GM12878 (cell line): Measurements from ENCODE around the gene LYPD5. TPM values are rescaled to one million over a fixed set of nuclear protein-coding genes. Genes with fewer than 3 reads are reported as not detected.

Experiments
- ATF3 ChIP-seq: IDR thresholded peaks from 2 replicates; pipeline ENCODE4 v1.6.1; 2011; ENCODE audit warnings: low read depth, mild to moderate bottlenecking, low read length, moderate library complexity, borderline replicate concordance; ENCODE audit errors: extremely low read depth
- BCLAF1 ChIP-seq: fragments of 450-650 bp; IDR thresholded peaks from 2 replicates; pipeline ENCODE4 v1.6.1; 2017; ENCODE audit warnings: antibody characterized with exemption, mild to moderate bottlenecking, moderate library complexity
- BMI1 ChIP-seq: fragments of 450-650 bp; IDR thresholded peaks from 2 replicates; pipeline ENCODE4 v1.6.1; 2016; ENCODE audit warnings: mild to moderate bottlenecking, moderate library complexity, borderline replicate concordance
- CBX5 ChIP-seq: sonication (generic); IDR thresholded peaks from 2 replicates; pipeline ENCODE4 v1.6.1; 2016; ENCODE audit warnings: low read depth, moderate library complexity, mild to moderate bottlenecking, inconsistent platforms
- CHD4 ChIP-seq: fragments of 200-600 bp; sonication (generic); IDR thresholded peaks from 2 replicates; pipeline ENCODE4 v1.6.1; 2016; ENCODE audit warnings: mild to moderate bottlenecking
- HDGF ChIP-seq: fragments of 450-650 bp; IDR thresholded peaks from 2 replicates; pipeline ENCODE4 v1.6.1; 2016; ENCODE audit warnings: antibody characterized with exemption
- IRF4 ChIP-seq: IDR thresholded peaks from 2 replicates; pipeline ENCODE4 v1.6.1; 2011; ENCODE audit warnings: low read depth, low read length
- KAT2A ChIP-seq: conservative IDR thresholded peaks from 2 replicates; pipeline ENCODE4 v1.6.1; 2011; ENCODE audit warnings: low read depth, low read length; ENCODE audit not compliant: control insufficient read depth
- KDM1A ChIP-seq: fragments of 200-600 bp; sonication (generic); IDR thresholded peaks from 2 replicates; pipeline ENCODE4 v1.6.1; 2016; ENCODE audit warnings: borderline replicate concordance
- MTA3 ChIP-seq: IDR thresholded peaks from 2 replicates; pipeline ENCODE4 v1.6.1; 2012; ENCODE audit warnings: low read length, inconsistent platforms, borderline replicate concordance
- NFYB ChIP-seq: IDR thresholded peaks from 2 replicates; pipeline ENCODE4 v1.6.1; 2011; ENCODE audit warnings: low read depth, mild to moderate bottlenecking, low read length, improper control_type of control experiment, moderate library complexity; ENCODE audit not compliant: insufficient read depth
- NR2C1 ChIP-seq: fragments of 450-650 bp; IDR thresholded peaks from 2 replicates; pipeline ENCODE4 v1.6.1; 2017; ENCODE audit warnings: antibody characterized with exemption, mild to moderate bottlenecking, moderate library complexity
- NR2F1 ChIP-seq: fragments of 450-650 bp; conservative IDR thresholded peaks from 2 replicates; pipeline ENCODE4 v1.6.1; 2017; ENCODE audit warnings: mild to moderate bottlenecking
- PML ChIP-seq: IDR thresholded peaks from 2 replicates; pipeline ENCODE4 v1.6.1; 2012; ENCODE audit warnings: low read length, inconsistent platforms
- POU2F2 ChIP-seq: IDR thresholded peaks from 3 replicates; pipeline ENCODE4 v1.6.1; 2011; ENCODE audit warnings: low read depth, mild to moderate bottlenecking, low read length, borderline replicate concordance
- RAD51 ChIP-seq: fragments of 450-650 bp; IDR thresholded peaks from 2 replicates; pipeline ENCODE4 v1.6.1; 2016; ENCODE audit warnings: moderate library complexity, mild to moderate bottlenecking, inconsistent platforms
- SMAD1 ChIP-seq: fragments of 450-650 bp; IDR thresholded peaks from 2 replicates; pipeline ENCODE4 v1.6.1; 2018; ENCODE audit warnings: mild to moderate bottlenecking, low read depth; ENCODE audit not compliant: partially characterized antibody
- SMC3 ChIP-seq: IDR thresholded peaks from 2 replicates; pipeline ENCODE4 v1.6.1; 2011; ENCODE audit warnings: low read length, improper control_type of control experiment, borderline replicate concordance
- TAF1 ChIP-seq: IDR thresholded peaks from 2 replicates; pipeline ENCODE4 v1.6.1; 2011; ENCODE audit warnings: mild to moderate bottlenecking, low read depth, low read length, borderline replicate concordance
- TBL1XR1 ChIP-seq: IDR thresholded peaks from 2 replicates; pipeline ENCODE4 v1.6.1; 2012; ENCODE audit warnings: low read depth, low read length, improper control_type of control experiment
- TCF12 ChIP-seq: IDR thresholded peaks from 2 replicates; pipeline ENCODE4 v1.6.1; 2011; ENCODE audit warnings: low read depth, mild to moderate bottlenecking, low read length
- ZBTB4 ChIP-seq: fragments of 450-650 bp; formaldehyde crosslinking; IDR thresholded peaks from 2 replicates; pipeline ENCODE4 v1.4.0; 2022; ENCODE audit warnings: mild to moderate bottlenecking, moderate library complexity
- ZSCAN29 ChIP-seq: fragments of 450-650 bp; IDR thresholded peaks from 2 replicates; pipeline ENCODE4 v1.6.1; 2017; ENCODE audit warnings: mild to moderate bottlenecking, moderate library complexity
- polyA plus RNA-seq, 11 experiments: library from polyadenylated mRNA; depleted of rRNA in 4 of 11; unstranded in 6 of 11; stranded (reverse) in 5 of 11; fragments of >200 nt; fragmentation: Nextera tagmentation in 4 of 11; fragmentation: Illumina TruSeq in 1 of 11; extraction: Ambion mirVana in 4 of 11; extraction: Trizol in 1 of 11; gene quantifications; 1 replicate in 1 of 11; 2 replicates in 10 of 11; pipeline versions ENCODE4 v1.2.1 to v1.2.3, GENCODE V29; 2011 to 2016; ENCODE audit warnings: inconsistent platforms in 2 of 11, missing spikeins in 2 of 11, low read depth in 1 of 11
- total RNA-seq, 4 experiments: library from RNA; depleted of rRNA in 3 of 4; stranded (reverse); fragments of >200 nt in 3 of 4; fragmentation: Illumina TruSeq in 1 of 4; extraction: Trizol in 1 of 4; gene quantifications; 2 replicates each; pipeline versions ENCODE4 v1.2.1 to v1.2.3, GENCODE V29; 2013 to 2021
- TF ChIP-seq, protein P1 (sequence below): IDR thresholded peaks from 2 replicates; pipeline ENCODE4 v1.6.1; 2011; ENCODE audit warnings: borderline replicate concordance, low read depth, mild to moderate bottlenecking, moderate library complexity, low read length; ENCODE audit not compliant: insufficient read depth, poor library complexity, severe bottlenecking

LYPD5 gene
- total and polyA plus RNA-seq, 10 of the 15 experiments (the other 5 are each of a cell fraction or from before 2014, with no cell fraction given), result 0.04 to 2.2 (median 0.69) TPM; not detected in 1

DNA sequence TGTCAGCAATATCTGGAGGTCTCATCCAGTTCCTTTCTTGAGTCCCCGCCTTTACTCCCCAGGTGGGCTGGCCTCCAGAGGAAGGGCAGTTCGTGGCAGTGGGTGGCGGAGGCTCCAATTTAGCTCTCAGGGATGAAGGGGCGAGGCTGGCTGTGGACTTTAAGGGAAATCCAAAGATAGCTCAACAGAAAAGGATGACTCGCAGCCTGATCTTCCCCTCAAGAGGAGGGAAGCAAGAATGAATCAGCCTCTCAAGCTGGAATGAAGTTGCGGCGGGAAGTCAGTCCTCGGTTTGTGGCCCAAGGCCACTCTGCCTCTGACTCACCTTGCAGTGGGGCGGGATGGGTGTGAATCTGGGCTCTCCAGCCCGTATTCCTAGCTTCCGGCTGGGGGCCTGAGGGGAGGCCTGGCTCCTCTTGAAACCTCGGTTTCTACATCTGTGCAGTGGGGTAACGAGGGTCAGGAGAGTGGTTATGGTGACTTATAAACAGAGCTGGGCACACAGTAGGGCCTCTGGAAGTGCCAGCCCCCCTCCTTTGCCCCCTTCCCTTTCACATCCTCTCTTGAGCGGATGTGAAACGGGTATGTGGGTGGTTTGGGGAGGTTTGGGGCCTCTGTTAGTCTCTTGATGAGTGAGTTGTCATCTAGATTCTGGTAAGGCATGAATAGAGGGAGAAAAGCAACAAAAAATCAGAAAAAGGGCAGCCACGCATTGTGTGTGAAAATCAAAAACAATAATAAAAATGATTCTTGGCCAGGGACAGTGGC, 37.0 kb downstream of the LYPD5 start (continued):
- TF ChIP-seq BCLAF1, result no peak
- peak; percentile 89 for TF ChIP-seq POU2F2
- peak; percentile 83; the same call in 1 of the 2 replicates for TF ChIP-seq ZSCAN29
- peak; percentile 98 for TF ChIP-seq NR2F1
- TF ChIP-seq, protein P1, sequence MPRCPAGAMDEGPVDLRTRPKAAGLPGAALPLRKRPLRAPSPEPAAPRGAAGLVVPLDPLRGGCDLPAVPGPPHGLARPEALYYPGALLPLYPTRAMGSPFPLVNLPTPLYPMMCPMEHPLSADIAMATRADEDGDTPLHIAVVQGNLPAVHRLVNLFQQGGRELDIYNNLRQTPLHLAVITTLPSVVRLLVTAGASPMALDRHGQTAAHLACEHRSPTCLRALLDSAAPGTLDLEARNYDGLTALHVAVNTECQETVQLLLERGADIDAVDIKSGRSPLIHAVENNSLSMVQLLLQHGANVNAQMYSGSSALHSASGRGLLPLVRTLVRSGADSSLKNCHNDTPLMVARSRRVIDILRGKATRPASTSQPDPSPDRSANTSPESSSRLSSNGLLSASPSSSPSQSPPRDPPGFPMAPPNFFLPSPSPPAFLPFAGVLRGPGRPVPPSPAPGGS, result peak; percentile 96
- peak; percentile 96 for TF ChIP-seq IRF4
- peak; percentile 41; the same call in 1 of the 2 replicates for TF ChIP-seq RAD51
- peak; percentile 94 for TF ChIP-seq MTA3
- TF ChIP-seq HDGF, result no peak
- TF ChIP-seq CHD4, result no peak
- TF ChIP-seq NFYB, result no peak
- TF ChIP-seq PML, result peak; percentile 90; the same call in 1 of the 2 replicates
- peak; percentile 89 for TF ChIP-seq TCF12
- TF ChIP-seq ZBTB4 (CRISPR knock-in tag), result no peak
- no peak for TF ChIP-seq KDM1A
- TF ChIP-seq SMC3, result no peak; the same call in 1 of the 2 replicates
- no peak for TF ChIP-seq ATF3
- TF ChIP-seq BMI1, result peak; percentile 92
- no peak for TF ChIP-seq KAT2A
- peak; percentile 98 for TF ChIP-seq TBL1XR1
- TF ChIP-seq TAF1, result no peak
- peak; percentile 38; the same call in 1 of the 2 replicates for TF ChIP-seq CBX5
- TF ChIP-seq SMAD1, result peak; percentile 26
- TF ChIP-seq NR2C1, result peak; percentile 51
